ENCODE data around the gene PNMA6E.
"Not testable (repeated sequence)": the region's sequence is repeated elsewhere in the genome, so short reads cannot be mapped to it uniquely, and the experiment has no call there.

Gene PNMA6E

GRCh38 chrX:153394612-153395011 is 6.5 kb downstream of the PNMA6E start:
- H3K9me3 Mint-ChIP-seq = peaks cover 14% of the 10 kb centered on the region
- no peak for TF ChIP-seq CTCF (IDR thresholded peaks at IDR 0.05; ENCODE audit: unreplicated experiment in 3 of 3)

GRCh38 chrX:153392642-153393321 is 8.4 kb downstream of the PNMA6E start:
- Mint-ChIP-seq H3K9me3 (peaks cover 7% of the 10 kb centered on the region), H3K27me3 (ENCODE audit: low read depth) (peaks cover 9% of the 10 kb centered on the region)

More at GRCh38 chrX:153394612-153395011, 6.5 kb downstream of the PNMA6E start:
- no peaks in the 10 kb centered on the region for H3K36me3 Mint-ChIP-seq (ENCODE audit: low read depth)
- no peak overlapping the region for H3K27ac Mint-ChIP-seq
- peaks cover 9% of the 10 kb centered on the region for H3K27me3 Mint-ChIP-seq (ENCODE audit: low read depth)
- no peak overlapping the region for H3K4me3 Mint-ChIP-seq
- peaks cover 4% of the 10 kb centered on the region for H3K4me1 Mint-ChIP-seq

GRCh38 chrX:153389460-153389768 is 11.7 kb downstream of the PNMA6E start:
- H3K27ac Mint-ChIP-seq; H3K4me3 Mint-ChIP-seq; H3K36me3 Mint-ChIP-seq (ENCODE audit: low read depth); H3K9me3 Mint-ChIP-seq; H3K27me3 Mint-ChIP-seq (ENCODE audit: low read depth); H3K4me1 Mint-ChIP-seq: not testable (repeated sequence)

More at GRCh38 chrX:153392642-153393321, 8.4 kb downstream of the PNMA6E start:
- no peak overlapping the region for H3K27ac Mint-ChIP-seq
- no peaks in the 10 kb centered on the region for H3K36me3 Mint-ChIP-seq (ENCODE audit: low read depth)
- H3K4me3 Mint-ChIP-seq = no peak overlapping the region
- no peak for TF ChIP-seq CTCF (IDR thresholded peaks at IDR 0.05; ENCODE audit: unreplicated experiment in 3 of 3)
- H3K4me1 Mint-ChIP-seq = peaks cover 4% of the 10 kb centered on the region

GRCh38 chrX:153388722-153389459 is 12.3 kb downstream of the PNMA6E start:
- H3K9me3 Mint-ChIP-seq = no peaks in the 10 kb centered on the region
- H3K27ac Mint-ChIP-seq = no peak overlapping the region
- no peaks in the 10 kb centered on the region for H3K4me1 Mint-ChIP-seq
- no peak overlapping the region for H3K4me3 Mint-ChIP-seq
- no peak for TF ChIP-seq CTCF (IDR thresholded peaks at IDR 0.05; ENCODE audit: unreplicated experiment in 3 of 3)
- no peaks in the 10 kb centered on the region for H3K36me3 Mint-ChIP-seq (ENCODE audit: low read depth)
- peaks cover 4% of the 10 kb centered on the region for H3K27me3 Mint-ChIP-seq (ENCODE audit: low read depth)

GRCh38 chrX:153387987-153388721 is 13.0 kb downstream of the PNMA6E start:
- Mint-ChIP-seq H3K27me3 (ENCODE audit: low read depth) (no peaks in the 10 kb centered on the region), H3K4me1 (no peaks in the 10 kb centered on the region), H3K27ac (no peak overlapping the region), H3K4me3 (no peak overlapping the region), H3K9me3 (no peaks in the 10 kb centered on the region), H3K36me3 (ENCODE audit: low read depth) (no peaks in the 10 kb centered on the region)
- TF ChIP-seq CTCF (IDR thresholded peaks at IDR 0.05; ENCODE audit: unreplicated experiment in 3 of 3) = no peak

- H3K4me3 Mint-ChIP-seq = no peak overlapping the region
- no peaks in the 10 kb centered on the region for H3K27me3 Mint-ChIP-seq (ENCODE audit: low read depth)
- peak overlapping the region in 1 of 3 experiments; percentile 47 for H3K27ac Mint-ChIP-seq
- H3K4me1 Mint-ChIP-seq = no peaks in the 10 kb centered on the region
- no peak for TF ChIP-seq CTCF (IDR thresholded peaks at IDR 0.05; ENCODE audit: unreplicated experiment in 3 of 3)
- no peaks in the 10 kb centered on the region for H3K9me3 Mint-ChIP-seq
- H3K36me3 Mint-ChIP-seq (ENCODE audit: low read depth) = no peaks in the 10 kb centered on the region
These were observed 13.8 kb downstream of the PNMA6E start for GRCh38 chrX:153387345-153387744.
